ENCODE results near the gene ARPC3.

- TF ChIP-seq POLR2A (IDR thresholded peaks at IDR 0.05) (no peak), CTCF (IDR thresholded peaks at IDR 0.05) (no peak)
Observed at GRCh38 chr12:110444455-110444854, 5.7 kb downstream of the ARPC3 start.
